ENCODE data around the gene ZDHHC17.
"Not testable (repeated sequence)": the region's sequence is repeated elsewhere in the genome, so short reads cannot be mapped to it uniquely, and the experiment has no call there.

The ZDHHC17 gene

GRCh38 chr12:76766161-76766560, 2.2 kb downstream of the ZDHHC17 start:
- no peak for DNase-seq

DNA sequence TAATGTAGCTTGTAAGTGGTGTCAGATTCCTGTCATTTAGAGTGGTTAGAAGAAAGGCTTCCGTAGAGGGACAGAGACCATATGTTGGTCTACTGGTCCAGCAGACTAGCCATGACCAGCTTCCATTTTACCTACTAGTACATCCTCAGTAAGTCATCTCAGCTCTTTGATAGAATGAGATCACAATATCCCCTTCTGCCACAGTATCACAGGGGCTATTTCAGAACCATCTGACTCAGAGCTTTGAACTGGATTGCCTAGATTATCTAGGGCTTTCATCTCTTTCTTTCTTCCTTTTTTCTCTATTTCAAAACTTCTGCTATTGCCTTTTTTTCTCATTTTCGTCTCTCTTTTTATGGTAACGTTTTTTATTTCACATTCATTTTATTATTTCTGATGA, 4.7 kb downstream of the ZDHHC17 start:
- DNase-seq: peak in 1 of 2 donors; percentile 22

DNA sequence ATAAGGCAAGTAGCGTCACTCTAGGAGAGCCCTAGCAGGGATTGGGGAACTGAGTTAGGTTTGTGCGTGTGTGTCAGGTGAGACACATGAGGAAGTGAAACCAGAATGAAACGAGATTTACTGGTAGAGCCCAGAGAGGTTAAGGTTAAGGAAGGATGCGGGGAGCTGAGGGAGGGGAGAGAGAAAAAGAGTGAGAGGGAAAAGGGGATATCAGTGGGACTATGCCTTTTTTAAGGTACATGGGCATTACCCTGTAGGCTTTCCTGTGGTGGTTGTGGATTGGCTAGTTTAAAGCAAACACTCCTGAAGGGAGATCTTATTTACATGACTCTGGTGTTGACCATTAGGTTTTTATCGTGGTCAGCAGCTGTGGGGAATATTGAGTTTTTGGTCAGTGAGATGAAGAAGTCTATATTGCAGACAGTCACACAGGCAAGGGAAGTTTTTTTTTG, 13.9 kb downstream of the ZDHHC17 start:
- DNase-seq: peak in 1 of 2 donors; percentile 20

GRCh38 chr12:76778364-76778763, 14.4 kb downstream of the ZDHHC17 start:
- DNase-seq: no peak

- DNase-seq: not testable (repeated sequence)
Observed at GRCh38 chr12:76779310-76779709, 15.4 kb downstream of the ZDHHC17 start.

- no peak for DNase-seq
Observed at GRCh38 chr12:76781321-76781720, 17.4 kb downstream of the ZDHHC17 start.

DNA sequence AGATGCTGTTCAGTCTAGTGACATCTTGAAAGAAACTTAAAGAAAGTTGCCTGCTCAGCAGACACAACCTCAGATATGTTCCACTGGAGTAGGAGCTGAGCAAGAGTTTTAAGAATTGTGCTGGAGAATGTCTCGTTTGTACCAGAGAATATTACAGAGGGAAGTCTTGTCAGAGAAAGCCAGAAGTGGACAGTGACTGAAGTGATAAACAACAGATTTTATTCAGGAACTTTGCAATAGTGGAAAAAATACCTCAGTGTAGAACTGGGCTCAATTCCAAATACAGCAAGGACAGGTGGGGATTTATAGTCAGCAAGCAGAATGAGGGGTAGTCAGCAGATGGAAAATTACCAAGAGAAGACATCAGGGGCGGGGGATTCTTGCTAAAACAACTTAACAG, 18.6 kb downstream of the ZDHHC17 start:
- no peak for DNase-seq

- no peak for DNase-seq
Observed at GRCh38 chr12:76784600-76785051, 20.7 kb downstream of the ZDHHC17 start.

DNA sequence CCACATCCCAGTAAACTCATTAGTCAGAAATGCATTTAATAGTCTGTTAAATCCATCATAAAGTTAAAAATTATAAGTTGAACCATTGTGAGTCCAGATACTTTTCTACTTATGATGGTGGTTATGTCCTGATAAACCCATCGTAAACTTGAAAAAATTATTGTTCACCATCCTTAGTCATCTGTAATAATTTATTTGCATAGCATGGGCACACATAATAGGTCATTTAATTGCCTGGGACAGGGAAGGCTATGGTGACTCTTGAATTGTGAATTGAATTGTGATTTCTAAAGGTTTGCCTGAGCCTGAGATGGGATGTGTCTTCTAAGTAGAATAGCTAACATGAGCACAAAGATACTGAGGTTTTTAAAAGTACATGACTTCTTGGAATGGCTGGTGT, 21.5 kb downstream of the ZDHHC17 start:
- no peak for DNase-seq

DNA sequence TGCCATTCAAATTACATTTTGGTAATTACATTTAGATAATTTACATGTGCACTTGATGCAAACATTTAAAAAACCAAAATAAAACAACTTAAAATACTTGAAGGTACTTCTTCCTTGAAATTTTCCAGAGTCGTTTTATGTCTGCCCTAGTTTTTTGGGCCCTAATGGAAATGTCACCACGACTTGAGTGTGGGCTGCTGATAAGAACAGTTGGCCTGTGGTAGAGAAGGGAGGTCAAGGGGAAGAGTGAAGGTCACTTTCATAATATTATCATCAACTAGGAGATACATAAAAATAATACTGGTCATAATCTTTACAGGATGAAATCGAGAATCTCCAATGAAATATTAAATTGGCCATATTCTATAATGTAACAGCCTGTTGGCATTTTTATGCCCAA, 23.1 kb downstream of the ZDHHC17 start:
- no peak for DNase-seq

DNA sequence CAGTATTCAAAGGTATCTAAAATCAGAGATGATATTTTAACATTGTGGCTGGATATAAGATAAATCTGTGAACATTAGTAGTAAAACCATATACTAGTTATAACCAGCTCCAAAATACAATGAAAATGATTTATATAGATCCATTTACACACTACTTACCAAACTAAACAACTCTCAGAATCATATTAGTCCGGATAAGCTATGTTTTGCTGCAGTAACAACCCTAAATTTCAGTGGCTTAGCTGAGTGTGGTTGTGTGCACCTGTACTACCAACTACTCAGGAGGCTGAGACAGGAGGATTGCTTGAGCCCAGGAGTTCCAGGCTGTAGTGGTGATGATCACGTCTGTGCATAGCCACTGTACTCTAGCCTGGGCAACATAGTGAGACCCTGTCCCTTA, 23.8 kb downstream of the ZDHHC17 start:
- no peak for DNase-seq

- DNase-seq: no peak
Observed at GRCh38 chr12:76789335-76790050, 25.6 kb downstream of the ZDHHC17 start.

DNA sequence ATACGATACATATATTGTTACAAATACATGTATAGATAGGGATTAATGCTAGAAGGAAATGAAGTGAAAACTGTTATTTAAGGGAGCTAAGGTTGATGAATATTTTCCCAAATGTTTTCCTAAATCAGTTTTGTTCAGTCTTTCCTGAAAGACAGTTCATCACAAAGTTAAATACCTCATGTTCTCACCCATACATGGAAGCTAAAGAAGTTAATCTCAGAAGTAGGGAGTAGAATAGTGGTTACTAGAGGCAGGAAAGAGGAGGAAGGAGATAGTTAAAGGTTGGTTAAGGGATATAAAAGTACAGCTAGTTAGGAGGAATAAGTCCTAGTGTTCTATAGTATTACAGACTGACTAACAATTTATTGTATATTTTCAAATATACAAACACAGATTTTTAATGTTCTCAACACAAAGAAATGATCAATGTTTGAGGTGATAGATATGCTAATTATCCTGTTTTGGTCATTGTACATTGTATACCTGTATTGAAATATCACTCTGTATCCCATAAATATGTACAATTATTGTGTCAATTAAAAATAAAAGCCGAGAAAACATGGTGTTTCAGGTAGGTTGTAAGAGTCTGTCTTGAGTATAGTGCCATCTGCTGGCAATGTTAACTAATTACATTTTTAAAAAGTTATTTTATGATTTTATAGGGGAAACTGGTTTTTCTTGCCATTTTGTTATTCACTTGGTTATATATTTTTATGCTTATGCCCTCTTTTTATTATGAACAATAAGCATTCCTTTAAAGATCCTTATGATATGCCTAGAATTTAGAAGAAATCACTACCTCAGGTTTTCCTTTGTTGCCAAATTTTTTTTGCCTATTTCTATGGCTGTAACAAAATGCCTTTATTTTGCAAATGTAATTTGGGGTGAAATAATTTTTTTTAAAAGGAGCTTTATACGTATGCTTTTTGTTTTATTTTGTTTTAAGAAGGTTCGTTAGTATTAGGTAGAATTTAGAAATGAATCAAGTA, 26.9 kb downstream of the ZDHHC17 start:
- peak; percentile 10 to 46 for DNase-seq

DNA sequence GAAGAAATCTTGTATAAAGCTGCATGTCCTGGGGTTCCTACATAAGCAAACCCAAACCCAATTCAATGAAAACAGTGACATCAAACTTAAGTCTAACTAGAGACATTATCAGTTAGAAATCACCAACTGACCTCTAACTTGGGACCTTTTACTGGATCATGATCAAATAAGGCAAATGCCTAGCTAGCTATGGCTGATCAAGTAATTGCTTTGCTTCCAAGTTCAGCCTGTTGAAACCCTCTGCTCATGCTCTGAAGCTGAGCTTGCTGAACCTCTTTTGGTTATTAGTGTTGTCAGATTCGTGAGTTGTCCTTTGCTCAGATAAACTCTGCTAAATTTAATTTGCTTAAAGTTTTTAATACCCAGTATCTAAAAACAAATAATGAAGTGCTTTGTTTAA, 28.9 kb downstream of the ZDHHC17 start:
- DNase-seq: no peak

- DNase-seq: no peak
Observed at GRCh38 chr12:76798864-76799263, 34.9 kb downstream of the ZDHHC17 start.

DNA sequence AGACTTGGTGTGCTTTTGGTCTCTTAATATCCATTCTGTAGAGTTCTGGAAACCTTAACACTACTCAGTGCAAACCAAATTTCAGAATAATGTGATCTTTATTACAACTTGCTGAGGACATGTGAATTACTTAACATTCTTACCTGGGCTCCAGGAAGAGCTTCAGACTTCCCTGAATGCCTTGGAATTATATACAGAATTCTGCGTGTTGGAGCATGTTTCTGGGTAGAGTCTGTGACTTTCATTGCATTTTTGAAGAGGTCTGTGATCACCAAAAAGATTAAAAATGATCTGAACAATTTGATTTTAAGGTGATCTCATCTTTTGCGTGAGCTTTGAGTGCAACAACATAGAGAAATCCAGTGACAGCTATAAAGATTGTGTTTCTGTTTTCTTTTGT, 35.4 kb downstream of the ZDHHC17 start:
- DNase-seq: no peak

GRCh38 chr12:76802060-76802459, 38.1 kb downstream of the ZDHHC17 start:
- no peak for DNase-seq

DNA sequence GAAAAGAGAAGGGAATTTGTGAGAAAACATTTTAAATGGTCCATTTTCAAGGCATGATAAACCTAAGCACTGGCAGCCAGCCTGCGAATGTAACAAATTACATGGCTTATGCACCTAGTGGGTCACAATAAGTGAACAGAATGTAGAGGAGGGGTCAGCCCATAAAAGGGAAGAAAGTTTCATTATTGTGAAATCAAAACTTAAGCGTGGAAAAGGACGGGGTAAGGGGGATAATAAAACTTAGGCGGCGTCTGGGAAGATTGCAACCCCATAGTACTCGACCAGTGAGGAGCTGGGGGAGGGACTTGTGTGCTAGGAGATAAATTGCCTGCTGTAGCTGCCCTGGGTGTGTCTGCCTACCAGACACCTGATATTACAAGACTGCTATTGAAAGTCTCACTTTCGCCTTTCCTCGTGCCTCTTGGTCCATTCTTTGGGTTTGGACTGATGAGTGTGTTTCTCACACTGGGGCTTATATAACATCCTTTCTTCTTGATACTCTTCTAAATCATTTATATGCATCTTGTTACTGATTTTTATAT, 40.6 kb downstream of the ZDHHC17 start:
- no peak for DNase-seq

DNA sequence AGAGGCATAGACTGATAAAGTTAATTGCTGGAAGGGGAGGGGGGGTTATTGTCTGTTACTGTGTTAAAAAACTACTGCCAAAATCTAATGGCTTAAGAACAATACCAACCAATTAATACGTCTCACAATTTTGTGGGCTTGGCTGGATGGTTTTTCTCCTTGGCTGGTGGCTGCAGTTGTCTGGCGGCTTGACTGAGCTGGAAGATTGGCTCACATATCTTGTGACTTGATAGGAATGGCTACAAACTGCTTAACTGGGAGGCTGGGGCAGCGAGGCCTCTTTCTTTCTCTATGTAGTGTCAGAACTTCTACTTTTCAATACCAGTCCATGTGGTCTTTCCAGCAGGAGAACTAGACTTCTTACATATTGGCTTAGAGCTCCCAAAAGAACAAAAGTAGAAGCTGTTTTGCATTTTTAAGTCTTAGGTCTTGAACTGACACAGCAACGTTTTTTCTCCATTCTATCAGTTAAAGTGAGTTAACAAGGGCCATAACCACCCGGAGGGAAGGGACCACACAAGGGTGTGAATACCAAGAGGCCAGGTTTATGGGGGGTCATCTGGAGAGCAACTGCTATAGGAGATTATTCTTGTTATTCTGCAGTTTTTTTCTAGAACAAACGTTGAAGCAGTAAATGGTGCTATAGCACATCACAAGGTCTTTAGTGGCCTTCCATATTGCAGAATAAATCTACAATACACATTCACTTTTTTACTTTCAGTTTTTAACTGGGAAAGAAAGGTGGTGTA, 46.9 kb downstream of the ZDHHC17 start:
- no peak for DNase-seq

DNA sequence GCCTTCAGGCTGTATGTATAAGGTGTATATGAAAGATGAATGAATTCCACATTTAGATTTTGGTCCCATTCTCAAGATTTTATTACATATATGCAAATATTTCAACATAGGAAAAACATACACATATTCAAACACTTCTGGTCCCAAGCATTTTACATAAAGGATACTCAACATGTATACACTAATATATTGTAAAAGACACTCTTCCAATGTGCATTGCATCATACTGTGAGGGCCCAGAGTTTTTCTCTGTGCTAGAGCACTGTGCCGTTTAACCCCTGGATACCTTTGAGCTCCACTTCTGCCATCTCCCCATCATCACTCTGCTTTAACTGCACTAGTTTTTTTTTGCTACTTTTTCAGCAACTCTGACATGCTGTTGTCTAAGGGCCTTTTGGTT, 48.1 kb downstream of the ZDHHC17 start:
- DNase-seq: no peak

- no peak for DNase-seq
Observed at GRCh38 chr12:76813265-76813664, 49.4 kb downstream of the ZDHHC17 start.

GRCh38 chr12:76813972-76814371, 50.1 kb downstream of the ZDHHC17 start:
- no peak for DNase-seq

All from inflammatory macrophage treated with lipopolysaccharide for 1 hour (primary cell).